PFSK-1 (cell line): ENCODE measurements around the gene CCDC82.

Experiments used
- POLR2AphosphoS5 ChIP-seq: IDR thresholded peaks from 2 replicates; pipeline ENCODE4 v1.6.1; 2012; ENCODE audit warnings: low read depth, mild to moderate bottlenecking, control low read depth, low read length, moderate library complexity
- SIN3A ChIP-seq: IDR thresholded peaks from 2 replicates; pipeline ENCODE4 v1.6.1; 2012; ENCODE audit warnings: mild to moderate bottlenecking, low read length, moderate library complexity, borderline replicate concordance; ENCODE audit not compliant: insufficient read depth
- TAF1 ChIP-seq: IDR thresholded peaks from 2 replicates; pipeline ENCODE4 v1.6.1; 2012; ENCODE audit warnings: low read length, control low read depth, borderline replicate concordance; ENCODE audit not compliant: insufficient read depth
- TF ChIP-seq, protein P1 (sequence below), 2 experiments: IDR thresholded peaks; 2 replicates each; pipeline versions ENCODE4 v1.6.1 to v1.8.0; 2011 to 2012; ENCODE audit warnings: low read depth in 2 of 2, low read length in 2 of 2, control low read depth in 1 of 2, inconsistent platforms in 1 of 2, mild to moderate bottlenecking in 1 of 2, moderate library complexity in 1 of 2; ENCODE audit not compliant: insufficient read depth in 1 of 2

DNA sequence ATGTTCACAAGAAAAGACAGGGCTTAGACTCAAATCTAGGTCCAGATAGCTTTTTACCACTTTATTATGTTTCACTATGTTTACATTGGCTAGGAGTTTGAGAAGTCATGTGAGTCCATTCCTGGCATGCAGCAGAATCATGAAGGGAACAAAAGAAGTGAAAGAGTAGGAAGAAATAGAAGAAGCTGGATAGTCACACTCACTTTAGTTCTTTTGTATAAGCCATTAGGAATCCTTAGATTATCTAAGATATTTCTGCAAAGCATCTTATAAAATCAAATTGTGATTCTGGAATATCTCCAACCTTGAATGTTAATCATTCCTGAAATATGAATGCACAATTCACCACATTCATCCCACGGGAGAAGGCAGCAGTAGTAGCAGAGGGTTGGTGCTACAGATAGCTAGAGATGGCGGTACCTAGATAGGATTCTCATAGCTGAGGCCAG, 78.6 kb downstream of the CCDC82 start:
- TF ChIP-seq TAF1, result no peak
- TF ChIP-seq SIN3A, result no peak
- TF ChIP-seq POLR2AphosphoS5, result no peak
- TF ChIP-seq, protein P1, sequence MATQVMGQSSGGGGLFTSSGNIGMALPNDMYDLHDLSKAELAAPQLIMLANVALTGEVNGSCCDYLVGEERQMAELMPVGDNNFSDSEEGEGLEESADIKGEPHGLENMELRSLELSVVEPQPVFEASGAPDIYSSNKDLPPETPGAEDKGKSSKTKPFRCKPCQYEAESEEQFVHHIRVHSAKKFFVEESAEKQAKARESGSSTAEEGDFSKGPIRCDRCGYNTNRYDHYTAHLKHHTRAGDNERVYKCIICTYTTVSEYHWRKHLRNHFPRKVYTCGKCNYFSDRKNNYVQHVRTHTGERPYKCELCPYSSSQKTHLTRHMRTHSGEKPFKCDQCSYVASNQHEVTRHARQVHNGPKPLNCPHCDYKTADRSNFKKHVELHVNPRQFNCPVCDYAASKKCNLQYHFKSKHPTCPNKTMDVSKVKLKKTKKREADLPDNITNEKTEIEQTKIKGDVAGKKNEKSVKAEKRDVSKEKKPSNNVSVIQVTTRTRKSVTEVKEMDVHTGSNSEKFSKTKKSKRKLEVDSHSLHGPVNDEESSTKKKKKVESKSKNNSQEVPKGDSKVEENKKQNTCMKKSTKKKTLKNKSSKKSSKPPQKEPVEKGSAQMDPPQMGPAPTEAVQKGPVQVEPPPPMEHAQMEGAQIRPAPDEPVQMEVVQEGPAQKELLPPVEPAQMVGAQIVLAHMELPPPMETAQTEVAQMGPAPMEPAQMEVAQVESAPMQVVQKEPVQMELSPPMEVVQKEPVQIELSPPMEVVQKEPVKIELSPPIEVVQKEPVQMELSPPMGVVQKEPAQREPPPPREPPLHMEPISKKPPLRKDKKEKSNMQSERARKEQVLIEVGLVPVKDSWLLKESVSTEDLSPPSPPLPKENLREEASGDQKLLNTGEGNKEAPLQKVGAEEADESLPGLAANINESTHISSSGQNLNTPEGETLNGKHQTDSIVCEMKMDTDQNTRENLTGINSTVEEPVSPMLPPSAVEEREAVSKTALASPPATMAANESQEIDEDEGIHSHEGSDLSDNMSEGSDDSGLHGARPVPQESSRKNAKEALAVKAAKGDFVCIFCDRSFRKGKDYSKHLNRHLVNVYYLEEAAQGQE (IDR thresholded peaks at IDR 0.05; ENCODE audit: insufficient read depth in 1 of 2, low read depth in 2 of 2, low read length in 2 of 2), result no peak
